Peyer's patch (tissue), 4 donors: ENCODE results near the gene CAPN9. TPM values are rescaled to one million over a fixed set of nuclear protein-coding genes. Genes with fewer than 3 reads are reported as not detected.

Source experiments
- DNase-seq, 3 donors: peaks; one replicate each; pipeline ENCODE4 v3.0.0-alpha.2; 2017 to 2019
- H3K27ac ChIP-seq, 4 donors: fragments of 200-600 bp; sonication (generic); one replicate each; pipeline ENCODE4 v1.5.1; 2016 to 2019
- H3K27me3 ChIP-seq, 2 donors: fragments of 200-600 bp; sonication (generic); one replicate each; pipeline ENCODE4 v1.5.1; 2019
- H3K36me3 ChIP-seq, 3 donors: fragments of 200-600 bp; sonication (generic); one replicate each; pipeline ENCODE4 v1.5.1; 2016 to 2019
- H3K4me1 ChIP-seq, 4 donors: fragments of 200-600 bp; sonication (generic); one replicate each; pipeline ENCODE4 v1.5.1; 2016 to 2019
- H3K4me3 ChIP-seq, 4 donors: fragments of 200-600 bp; sonication (generic); 1 replicate in 3 of 4; 2 replicates in 1 of 4; pipeline ENCODE4 v1.5.1; 2016 to 2019; ENCODE audit warnings: mild to moderate bottlenecking in 1 of 4
- H3K9me3 ChIP-seq, 4 donors: fragments of 200-600 bp; sonication (generic); one replicate each; pipeline ENCODE4 v1.5.1; 2016 to 2019; ENCODE audit warnings: mild to moderate bottlenecking in 1 of 4
- POLR2A ChIP-seq, 2 donors: fragments of 450-650 bp; IDR thresholded peaks; one replicate each; pipeline ENCODE4 v1.5.1; 2017; ENCODE audit warnings: antibody characterized with exemption in 2 of 2, mild to moderate bottlenecking in 2 of 2, moderate library complexity in 2 of 2
- total RNA-seq, 4 donors: library from RNA; depleted of rRNA; stranded (reverse); fragments of >200 nt; gene quantifications; one replicate each; pipeline ENCODE4 v1.1.0, GENCODE V29; 2016
- TF ChIP-seq, protein P1 (sequence below), 6 experiments: fragments of 450-650 bp in 4 of 6; fragments of 200-600 bp in 2 of 6; sonication (generic) in 1 of 6; IDR thresholded peaks; one replicate each; pipeline ENCODE4 v1.5.1; 2017 to 2019; ENCODE audit warnings: antibody characterized with exemption in 6 of 6, mild to moderate bottlenecking in 3 of 6, moderate library complexity in 1 of 6

Gene CAPN9
- total RNA-seq, 4 donors from 2014 or later: 23.7 to 43.1 (median 33.4) TPM

- Histone ChIP-seq H3K27me3 (no peaks in the 10 kb centered on the region), H3K4me3 (no peak overlapping the region), H3K27ac (no peak overlapping the region), H3K4me1 (no peaks in the 10 kb centered on the region), H3K36me3 (no peaks in the 10 kb centered on the region), H3K9me3 (no peaks in the 10 kb centered on the region)
- TF ChIP-seq, protein P1, sequence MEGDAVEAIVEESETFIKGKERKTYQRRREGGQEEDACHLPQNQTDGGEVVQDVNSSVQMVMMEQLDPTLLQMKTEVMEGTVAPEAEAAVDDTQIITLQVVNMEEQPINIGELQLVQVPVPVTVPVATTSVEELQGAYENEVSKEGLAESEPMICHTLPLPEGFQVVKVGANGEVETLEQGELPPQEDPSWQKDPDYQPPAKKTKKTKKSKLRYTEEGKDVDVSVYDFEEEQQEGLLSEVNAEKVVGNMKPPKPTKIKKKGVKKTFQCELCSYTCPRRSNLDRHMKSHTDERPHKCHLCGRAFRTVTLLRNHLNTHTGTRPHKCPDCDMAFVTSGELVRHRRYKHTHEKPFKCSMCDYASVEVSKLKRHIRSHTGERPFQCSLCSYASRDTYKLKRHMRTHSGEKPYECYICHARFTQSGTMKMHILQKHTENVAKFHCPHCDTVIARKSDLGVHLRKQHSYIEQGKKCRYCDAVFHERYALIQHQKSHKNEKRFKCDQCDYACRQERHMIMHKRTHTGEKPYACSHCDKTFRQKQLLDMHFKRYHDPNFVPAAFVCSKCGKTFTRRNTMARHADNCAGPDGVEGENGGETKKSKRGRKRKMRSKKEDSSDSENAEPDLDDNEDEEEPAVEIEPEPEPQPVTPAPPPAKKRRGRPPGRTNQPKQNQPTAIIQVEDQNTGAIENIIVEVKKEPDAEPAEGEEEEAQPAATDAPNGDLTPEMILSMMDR (IDR thresholded peaks at IDR 0.05): no peak
- no peak for TF ChIP-seq POLR2A (IDR thresholded peaks at IDR 0.05)
- DNase-seq: no peak
Observed at GRCh38 chr1:230794871-230795605, 47.9 kb downstream of the CAPN9 start.

DNA sequence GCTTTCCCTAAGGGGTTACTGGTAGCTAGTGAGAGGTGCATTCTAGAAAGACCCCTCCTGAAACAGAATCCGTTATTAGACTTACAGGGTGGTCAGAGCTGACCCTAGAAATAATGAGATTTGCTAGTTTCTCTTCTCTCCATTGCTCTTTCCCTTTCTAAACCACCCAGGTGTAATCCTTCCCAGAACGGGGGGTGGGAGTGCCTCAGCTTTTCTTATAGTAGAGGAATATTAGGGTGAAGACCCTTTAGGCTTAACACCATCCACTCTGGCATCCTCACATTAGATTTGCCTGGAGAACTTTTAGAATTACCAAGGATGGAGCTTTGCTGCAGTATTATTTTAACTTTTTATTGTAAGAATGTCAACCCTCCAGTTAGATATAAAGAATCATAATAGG lies 49.4 kb downstream of the CAPN9 start:
- Histone ChIP-seq H3K4me3 (no peak overlapping the region), H3K27ac (no peak overlapping the region), H3K36me3 (no peaks in the 10 kb centered on the region), H3K9me3 (no peaks in the 10 kb centered on the region), H3K27me3 (no peaks in the 10 kb centered on the region), H3K4me1 (no peaks in the 10 kb centered on the region)
- DNase-seq: no peak
- TF ChIP-seq POLR2A (IDR thresholded peaks at IDR 0.05): no peak
- TF ChIP-seq, protein P1 (IDR thresholded peaks at IDR 0.05): no peak

GRCh38 chr1:230797376-230797920 lies 50.3 kb downstream of the CAPN9 start:
- no peak overlapping the region for H3K27ac ChIP-seq
- H3K27me3 ChIP-seq: no peaks in the 10 kb centered on the region
- TF ChIP-seq, protein P1 (IDR thresholded peaks at IDR 0.05): no peak
- no peak for TF ChIP-seq POLR2A (IDR thresholded peaks at IDR 0.05)
- no peaks in the 10 kb centered on the region for H3K9me3 ChIP-seq
- H3K4me1 ChIP-seq: no peaks in the 10 kb centered on the region
- no peak for DNase-seq
- H3K4me3 ChIP-seq: no peak overlapping the region
- no peaks in the 10 kb centered on the region for H3K36me3 ChIP-seq

DNA sequence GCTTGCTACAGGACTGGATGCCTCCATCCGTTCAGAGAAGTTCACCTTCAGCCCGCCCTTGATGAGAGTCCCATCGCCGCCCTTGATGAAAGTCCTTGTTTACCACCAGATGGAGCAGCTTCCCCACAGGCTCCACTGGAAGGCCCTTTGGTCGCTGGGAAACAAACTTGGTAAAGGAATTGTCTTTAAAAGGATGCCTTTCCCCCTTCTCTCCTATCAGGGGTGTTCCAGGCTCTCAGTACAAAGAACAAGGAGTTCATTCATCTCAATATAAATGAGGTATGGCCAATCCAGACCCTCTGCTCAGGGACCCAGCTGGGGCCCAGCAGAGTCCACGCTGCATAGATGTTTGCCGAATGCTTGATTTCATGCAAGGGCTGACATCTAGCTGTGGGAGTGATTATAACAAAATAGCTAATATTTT lies 50.8 kb downstream of the CAPN9 start:
- Histone ChIP-seq H3K27me3 (no peaks in the 10 kb centered on the region), H3K27ac (no peak overlapping the region), H3K9me3 (no peaks in the 10 kb centered on the region), H3K4me1 (no peaks in the 10 kb centered on the region), H3K36me3 (no peaks in the 10 kb centered on the region), H3K4me3 (no peak overlapping the region)
- peak in 1 of 3 donors; percentile 62 for DNase-seq
- TF ChIP-seq, protein P1 (IDR thresholded peaks at IDR 0.05): peak in 4 of 6 experiments; percentile 31 to 62 (median 53)
- TF ChIP-seq POLR2A (IDR thresholded peaks at IDR 0.05): no peak

- Histone ChIP-seq H3K36me3 (no peaks in the 10 kb centered on the region), H3K4me1 (no peaks in the 10 kb centered on the region), H3K27me3 (no peaks in the 10 kb centered on the region), H3K27ac (no peak overlapping the region), H3K9me3 (no peaks in the 10 kb centered on the region), H3K4me3 (no peak overlapping the region)
- DNase-seq: no peak
- no peak for TF ChIP-seq POLR2A (IDR thresholded peaks at IDR 0.05)
- TF ChIP-seq, protein P1 (IDR thresholded peaks at IDR 0.05): no peak
Observed at GRCh38 chr1:230798491-230798890, 51.3 kb downstream of the CAPN9 start.
